GM21423 (cell line): Measurements from ENCODE around the gene RECQL.
"Not testable (repeated sequence)": the region's sequence is repeated elsewhere in the genome, so short reads cannot be mapped to it uniquely, and the experiment has no call there.

Source experiments
- ATAC-seq: cut with Tn5 transposase; IDR thresholded peaks from one replicate; pipeline ENCODE4 v1.9.1; 2021; ENCODE audit warnings: mild to moderate bottlenecking, moderate library complexity; ENCODE audit not compliant: unreplicated experiment

RECQL gene

DNA sequence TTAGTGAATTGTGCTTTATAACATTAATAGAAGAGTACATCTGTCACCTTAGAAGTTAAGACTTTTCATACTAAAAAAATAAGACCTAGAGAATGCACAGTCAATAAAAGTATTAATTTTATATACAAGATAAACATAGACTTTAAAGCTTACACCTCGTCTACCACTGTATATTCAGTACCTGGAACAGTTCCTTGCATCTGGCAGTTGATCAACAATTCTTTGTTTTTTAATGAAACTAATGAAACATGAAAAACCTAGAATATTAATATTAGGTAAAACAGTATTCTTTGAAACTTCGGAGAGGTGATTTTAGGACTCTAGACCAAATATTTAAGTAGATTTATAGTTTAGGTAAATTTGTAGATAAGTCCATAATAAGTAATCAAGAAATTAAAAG is 4.5 kb upstream of the RECQL start:
- ATAC-seq, result no peak

DNA sequence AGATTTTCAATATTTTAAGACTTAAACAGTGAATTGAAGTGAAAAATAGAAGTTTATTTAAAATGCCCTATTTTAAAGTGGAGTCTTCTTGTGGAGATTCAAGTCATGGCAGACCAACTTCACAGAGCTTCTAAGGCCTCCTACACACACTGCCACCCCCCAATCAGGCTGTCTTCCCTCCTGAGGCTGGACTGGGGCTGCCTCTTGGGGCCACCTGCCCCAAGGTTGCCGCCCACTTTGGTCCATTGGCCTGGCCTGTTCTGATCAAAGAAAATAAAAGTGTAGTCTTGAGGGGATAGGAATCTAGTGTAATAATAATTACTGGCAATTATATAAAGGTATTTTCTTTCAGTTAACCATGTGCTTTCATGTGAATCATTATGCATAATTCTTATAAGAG is 1.4 kb upstream of the RECQL start:
- ATAC-seq, result no peak

DNA sequence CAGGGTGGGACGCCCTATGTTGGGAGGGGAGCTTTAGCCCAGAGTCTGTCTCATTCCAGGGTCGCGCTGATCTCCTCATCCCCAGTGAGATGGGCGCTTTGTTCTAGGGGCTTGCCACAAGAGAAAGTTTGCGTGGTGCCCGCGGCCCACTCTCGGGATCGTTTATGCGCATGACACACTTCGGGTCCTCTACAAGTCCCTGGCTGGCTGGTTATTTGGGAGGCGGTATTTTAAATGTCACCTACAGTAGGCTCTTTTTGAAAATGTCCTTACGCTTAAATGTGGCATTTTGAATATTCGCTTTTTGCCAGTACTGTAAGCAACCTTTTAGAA is 695 bp upstream of the RECQL start:
- no peak for ATAC-seq

DNA sequence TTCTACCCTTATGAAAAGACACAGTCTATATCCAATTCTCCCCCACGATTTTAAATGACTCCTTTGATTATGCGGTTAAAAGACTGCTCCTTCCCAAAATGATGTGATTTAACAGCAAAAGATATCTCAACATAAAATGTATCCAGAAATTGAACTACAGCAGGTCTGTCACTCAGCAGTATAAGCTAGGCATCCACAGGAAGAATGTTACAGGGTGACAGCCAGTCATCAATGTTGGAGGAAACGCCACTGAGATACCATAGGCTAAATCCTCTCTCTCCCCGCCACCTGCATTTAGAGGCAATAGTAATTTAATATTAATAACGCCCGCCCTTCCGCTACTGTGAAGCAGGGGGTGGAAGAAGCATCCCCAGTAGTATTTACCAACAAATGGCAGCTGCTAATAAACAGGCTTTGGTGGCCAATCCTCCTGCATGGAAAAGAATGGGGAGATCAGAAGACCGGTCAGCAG is 613 bp downstream of the RECQL start:
- ATAC-seq, result peak; percentile 0

DNA sequence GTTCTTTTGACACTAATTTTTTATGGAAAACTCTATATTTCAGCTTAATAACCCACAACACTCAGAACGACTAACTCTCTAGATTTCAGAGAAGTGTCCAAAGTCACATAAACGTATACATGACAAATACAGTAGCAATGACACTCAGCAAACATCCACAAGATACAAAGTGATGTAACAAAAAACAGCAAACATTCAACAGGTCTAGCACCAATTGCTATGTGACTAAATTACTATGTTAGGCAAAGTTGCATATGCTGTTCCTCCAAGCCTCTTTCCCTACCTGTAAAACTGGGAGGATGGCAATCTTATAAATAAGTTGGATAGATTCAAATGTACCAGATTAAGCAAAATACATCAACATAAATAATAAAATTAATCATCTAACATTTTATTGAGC is 1.7 kb downstream of the RECQL start:
- ATAC-seq, result no peak

DNA sequence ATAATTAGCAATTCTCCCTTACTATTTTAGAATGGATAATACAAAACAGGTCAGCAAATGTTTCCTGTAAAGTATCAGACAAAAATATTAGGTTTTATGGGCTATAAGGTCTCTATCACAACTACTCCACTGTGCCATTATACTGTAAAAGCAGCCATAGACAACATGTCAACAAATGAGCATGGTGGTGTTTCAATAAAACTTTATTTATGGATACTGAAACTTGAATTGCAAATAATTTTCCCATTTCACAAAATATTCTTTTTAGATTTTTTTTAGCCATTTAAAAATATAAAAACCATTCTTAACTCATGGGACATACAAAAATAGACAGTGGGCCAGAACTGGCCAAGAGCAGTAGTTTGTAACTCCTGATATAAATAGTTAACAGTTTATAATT is 15.4 kb downstream of the RECQL start:
- no peak for ATAC-seq

DNA sequence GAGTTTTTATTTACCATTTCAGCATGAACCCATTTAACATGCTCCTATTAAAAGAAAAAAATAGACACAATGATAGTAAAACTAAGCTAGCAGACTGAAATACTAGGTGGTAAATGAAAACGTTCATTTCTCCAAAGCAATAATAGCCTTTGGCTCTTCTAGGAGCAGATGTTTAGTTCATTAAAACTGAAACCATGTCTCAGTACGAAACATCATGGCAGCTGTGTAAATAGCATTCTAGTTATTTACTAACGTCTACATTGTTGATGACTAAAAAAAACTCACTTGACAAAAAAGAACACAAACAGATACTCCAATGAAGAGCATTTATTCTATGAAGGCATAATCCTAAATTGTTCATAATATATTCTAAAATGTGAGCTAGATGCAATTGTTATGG is 17.9 kb downstream of the RECQL start:
- no peak for ATAC-seq

DNA sequence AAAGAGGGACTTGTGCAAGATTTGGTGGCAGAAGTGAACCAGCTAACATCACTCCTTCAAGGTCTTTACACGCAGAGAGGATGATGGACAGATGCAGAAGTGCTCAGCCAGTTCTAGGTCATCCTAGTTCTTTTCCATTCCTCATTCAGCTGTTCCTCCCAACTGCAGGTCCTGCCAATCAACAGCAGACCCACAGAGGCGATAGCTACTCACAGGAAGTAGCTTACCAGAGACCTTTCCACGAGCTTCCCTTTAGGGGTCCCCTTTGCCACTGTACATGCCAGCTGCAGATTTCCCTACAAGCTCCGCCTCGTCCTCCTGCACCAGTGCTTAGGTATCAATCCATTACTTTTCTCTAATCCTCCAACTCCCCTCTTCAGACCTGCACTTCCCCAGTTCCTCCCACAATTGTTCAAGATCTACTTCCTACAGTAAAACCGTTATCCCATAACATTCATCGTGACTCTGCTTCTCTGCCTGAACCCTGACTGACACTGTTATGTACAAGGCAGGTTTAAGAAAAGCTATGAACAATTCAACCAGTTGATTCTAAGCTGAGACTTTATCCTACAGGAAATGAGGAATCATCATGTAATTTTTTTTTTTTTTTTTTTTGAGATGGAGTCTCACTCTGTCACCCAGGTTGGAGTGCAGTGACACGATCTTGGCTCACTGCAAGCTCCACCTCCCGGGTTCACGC is 22.5 kb downstream of the RECQL start:
- no peak for ATAC-seq

DNA sequence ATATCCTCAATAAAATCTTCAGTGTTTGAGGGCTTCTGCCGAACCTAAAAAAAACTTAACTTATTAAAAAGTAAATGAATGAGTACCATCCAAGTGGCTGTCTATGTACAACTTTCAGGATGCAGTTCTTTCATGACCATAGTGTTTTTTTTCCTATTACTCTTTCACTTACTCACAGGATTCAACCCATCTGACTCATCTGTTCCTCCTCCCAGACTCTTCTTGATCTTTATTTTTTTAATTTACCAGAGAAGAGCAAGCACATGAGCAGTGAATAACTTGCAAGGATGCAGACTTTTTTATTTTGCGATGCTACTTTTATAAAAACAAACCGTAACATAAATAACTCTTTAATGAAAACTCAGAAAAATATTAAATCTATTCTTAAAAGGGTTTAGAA is 24.5 kb downstream of the RECQL start:
- ATAC-seq, result no peak

DNA sequence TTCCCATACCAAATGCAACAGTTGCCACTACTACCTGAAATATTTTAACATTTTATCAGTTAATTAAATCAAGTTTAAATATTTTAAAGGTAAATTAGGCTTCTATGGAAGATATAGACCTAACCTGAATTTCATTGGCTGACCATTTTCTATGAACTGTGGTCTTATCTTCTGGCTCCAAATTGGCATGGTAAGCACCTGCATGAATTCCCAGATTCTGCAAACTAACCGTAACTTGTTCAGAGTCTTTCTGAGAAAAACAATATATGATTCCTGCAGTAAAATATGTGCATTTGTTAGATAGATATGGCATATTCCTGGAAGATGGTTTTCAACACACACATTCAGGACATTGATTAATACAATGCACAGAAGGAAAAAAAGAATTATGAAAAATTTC is 25.9 kb downstream of the RECQL start:
- no peak for ATAC-seq

DNA sequence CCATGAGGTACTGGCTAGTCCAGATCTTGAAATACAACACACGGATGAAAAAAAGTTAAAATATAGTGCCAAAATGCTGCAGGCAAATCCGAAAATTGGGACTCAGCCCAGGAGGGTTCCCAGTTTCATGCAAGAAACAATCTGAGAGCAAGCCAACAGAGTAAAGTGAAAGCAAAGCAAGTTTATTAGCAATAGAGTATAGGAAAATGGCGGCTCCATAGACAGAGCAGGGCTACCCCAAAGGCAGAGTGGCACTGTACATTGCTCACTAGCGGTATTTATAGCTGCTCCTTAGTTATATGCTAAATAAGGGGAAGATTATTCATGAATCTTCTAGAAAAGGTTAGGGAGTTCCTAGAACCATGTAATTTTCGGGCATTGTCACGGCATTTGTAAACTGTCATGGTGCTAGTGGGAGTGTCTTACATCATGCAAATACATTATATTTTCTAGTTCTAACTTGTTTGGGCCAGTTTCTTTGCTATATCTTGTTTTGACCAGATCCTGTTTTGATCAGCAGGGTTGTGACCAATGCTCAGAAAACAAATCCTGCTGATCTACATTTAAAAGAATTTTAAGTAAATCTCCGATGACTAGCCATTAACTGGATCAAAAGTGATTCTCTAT is 29.1 kb downstream of the RECQL start:
- no peak for ATAC-seq

DNA sequence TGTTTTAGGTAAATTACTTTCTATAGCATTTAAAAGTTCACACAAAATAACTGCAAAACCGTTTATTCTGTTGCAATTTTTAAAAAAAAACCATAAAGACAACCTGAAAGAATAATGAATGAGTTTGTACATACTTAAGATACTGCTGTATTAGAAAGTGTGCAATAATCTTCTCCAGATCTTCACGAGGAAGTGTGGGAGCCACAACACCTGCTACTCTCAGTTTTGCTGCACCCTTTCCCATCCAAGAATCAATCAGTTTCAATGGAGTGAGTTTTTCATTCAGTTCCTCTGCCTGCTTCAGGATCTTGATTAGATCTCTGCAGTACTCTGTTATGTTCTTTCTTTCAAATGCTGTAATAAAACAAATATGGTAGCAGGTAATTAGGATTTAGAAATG is 30.1 kb downstream of the RECQL start:
- ATAC-seq, result no peak

DNA sequence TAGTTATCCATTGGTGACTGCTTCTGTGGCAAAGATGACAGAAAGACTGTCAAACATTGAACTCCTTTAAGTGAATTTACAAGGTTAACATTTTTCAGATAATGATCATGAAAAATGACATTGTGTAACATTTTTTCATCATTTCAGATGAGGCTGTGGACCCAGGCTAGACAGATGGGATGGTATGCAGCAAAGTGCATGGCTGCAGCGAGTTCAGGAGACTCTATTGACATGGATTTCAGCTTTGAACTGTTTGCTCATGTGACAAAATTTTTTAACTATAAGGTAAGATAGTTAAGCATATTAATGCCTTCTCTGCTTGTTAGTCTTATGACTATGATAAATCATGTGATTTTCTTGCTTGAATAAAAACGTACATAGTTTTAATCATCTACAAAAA is 34.1 kb downstream of the RECQL start:
- not testable (repeated sequence) for ATAC-seq

DNA sequence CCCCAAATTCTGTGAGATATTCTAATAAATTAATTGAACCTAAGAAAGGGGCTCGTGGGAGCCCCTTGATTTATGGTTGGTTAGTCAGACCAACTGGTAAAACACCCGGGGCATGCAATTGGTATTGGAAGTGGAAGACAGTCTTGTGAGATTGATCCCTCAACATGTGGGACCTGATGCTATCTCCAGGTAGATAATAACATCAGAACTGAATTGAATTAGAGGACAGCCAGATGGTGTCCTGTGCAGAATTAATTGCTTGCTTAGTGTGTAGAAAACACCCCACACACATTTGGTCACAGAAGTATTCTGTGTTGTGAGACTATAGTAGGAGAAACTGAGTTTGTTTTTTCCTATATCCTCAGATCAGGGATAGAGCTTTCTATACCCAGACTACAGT is 42.0 kb downstream of the RECQL start:
- no peak for ATAC-seq

DNA sequence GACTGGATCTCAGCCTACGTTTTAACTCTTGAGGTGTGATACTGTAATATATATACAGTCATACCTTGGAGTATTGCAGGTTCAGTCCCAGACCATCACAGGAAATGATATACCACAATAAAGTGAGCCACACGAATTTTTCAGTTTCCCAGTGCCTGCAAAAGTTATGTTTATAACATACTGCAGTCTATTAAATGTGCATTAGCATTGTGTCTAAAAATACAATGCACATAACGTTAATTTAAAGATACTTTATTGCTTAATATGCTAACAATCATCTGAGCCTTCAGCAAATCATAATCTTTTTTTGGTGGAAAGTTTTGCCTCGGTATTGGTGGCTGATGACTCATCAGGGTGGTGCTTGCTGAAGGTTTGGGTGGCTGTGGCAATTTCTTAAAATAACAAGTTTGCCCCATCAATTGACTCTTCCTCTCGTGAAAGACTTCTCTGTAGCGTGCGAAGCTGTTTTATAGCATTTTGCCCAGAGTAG is 45.1 kb downstream of the RECQL start:
- no peak for ATAC-seq

DNA sequence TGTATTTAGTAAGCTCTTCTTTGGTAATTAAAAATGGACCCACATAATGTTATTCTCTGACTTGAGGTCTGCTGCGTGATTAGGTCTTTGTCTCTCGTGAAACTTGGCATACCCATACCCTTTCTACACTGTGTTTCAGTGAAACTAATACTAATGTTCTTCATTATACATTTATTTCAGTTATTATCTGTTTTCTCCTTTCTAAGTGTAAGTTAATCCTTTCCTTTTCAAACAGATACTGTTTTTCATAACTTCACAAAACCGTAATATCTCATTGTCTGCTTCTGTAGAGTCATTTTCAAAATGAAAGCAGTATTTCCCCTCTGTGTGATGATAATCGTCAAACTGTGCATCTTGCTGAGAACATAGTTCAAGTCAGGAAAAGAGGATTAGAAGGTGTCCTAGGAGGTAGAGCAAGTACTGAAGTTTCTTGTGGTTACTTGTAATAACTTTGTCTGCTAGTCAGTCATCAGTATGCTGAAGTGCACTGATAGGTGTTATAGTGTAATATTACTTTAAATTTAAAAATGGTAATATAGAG is 48.1 kb downstream of the RECQL start:
- no peak for ATAC-seq

DNA sequence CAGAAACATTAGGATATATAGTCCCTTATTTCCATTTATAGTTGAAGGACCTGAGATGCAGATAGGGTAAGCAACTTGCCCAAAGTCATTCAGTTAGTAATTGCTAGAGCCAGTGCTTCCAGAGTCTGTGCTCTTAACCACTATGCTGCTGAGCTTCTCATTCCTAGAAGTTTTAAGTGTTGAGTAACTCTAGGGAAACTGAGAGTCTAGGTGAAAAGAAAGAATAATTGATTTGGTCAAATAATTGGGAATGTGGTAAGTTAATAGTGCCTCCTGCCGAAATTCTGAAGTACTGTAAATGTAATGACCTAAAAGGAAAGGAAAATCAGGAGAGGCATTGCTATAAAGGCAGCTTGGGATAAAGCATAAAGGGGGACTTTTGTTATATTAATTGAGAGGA is 49.9 kb downstream of the RECQL start:
- ATAC-seq, result no peak

DNA sequence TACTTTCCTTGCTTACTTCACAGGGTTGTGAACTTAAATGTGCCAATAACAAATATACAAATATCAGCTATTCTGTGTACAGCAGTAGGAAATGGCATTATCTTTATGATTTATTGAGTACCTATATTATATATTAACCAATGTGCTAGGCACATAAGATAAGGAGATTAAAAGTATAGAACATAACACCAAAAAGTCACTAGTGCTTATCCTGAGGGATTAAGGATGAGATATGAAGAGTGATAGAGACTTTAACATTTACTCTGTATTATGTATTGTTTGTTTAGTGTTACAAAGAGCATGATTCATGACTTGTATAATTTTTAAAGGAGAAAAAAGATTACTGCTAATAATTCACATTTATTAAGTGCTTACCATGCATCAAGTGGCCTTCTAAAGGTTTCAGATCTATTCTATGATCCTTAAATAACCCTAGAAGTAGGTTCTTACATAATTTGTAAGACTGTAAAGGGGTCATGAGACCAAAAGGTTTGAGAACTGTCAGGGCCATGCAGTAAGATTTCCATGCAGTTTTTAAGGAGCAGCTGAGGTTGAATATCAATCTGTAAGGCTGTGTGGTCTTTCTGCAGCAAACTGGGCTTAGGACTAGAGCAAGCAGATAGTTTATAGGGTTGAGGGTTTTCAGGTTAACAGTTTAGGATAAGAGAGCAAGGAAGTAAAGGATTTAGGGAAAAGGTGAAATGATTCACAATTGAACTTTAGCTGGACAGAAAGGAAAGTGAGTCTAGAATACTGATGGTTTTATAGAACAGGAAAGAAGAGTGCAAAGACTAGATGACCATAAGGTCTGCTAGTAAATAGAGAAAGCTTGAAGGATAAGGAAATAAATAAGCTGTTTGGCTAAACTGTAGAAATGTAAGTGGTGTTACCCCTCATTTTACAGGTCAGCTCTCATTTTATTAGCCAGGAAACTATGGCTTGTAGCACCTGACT is 57.0 kb downstream of the RECQL start:
- ATAC-seq, result no peak

DNA sequence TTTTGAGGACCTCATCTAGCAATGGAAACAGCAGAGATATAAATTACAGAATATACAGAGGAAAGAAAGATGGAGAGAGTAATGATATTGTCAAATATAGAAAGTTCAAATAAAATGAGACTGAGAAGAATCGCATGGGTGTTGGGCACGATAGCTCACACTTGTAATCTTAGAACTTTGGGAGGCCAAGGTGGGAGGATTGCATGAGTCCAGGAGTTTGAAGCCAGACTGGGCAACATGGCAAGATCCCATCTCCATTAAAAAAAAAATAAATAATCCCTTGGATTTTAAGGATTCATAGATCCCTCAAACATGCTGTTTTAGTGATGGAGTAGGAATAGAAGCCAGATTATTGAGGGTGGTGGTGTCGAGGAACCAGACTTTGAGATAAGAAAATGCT is 62.1 kb downstream of the RECQL start:
- ATAC-seq, result no peak

DNA sequence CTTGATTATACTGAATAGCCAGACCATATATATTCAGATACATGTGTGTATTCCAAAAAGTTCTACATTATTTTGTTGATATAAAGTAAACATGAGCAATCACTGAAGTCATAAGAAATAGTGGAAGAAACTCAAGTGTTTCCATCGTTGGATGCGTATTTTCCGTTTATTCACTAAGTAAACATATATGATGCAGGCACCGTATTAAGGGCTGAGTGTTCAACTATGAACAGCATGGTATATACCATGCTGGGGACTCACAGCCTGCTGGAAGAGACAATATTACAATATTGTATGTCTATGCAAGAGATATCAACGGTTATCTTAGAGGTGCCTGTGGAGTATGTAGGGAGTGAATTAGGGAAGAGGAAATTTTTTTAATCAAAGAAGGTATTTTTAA is 62.8 kb downstream of the RECQL start:
- no peak for ATAC-seq

DNA sequence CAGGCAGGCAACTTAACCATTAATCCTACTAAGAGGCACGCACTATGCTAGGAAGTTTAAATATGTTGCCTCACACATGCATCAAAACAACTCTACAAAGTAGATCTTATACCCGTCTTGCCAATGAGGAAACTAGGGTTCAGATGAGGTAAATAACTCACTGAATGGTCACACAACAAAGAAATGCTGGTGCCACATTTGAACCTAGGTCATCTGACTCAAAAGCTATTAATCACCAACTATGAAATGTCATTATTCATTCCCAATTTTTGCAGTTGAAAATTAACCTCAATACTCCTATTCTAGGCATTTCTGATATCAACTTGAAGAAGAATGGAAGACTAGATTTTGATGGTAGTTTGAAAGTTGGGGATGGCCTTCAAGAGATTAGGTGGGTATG is 66.7 kb downstream of the RECQL start:
- ATAC-seq, result no peak
